ENCODE results near the gene RACGAP1. TPM values are rescaled to one million over a fixed set of nuclear protein-coding genes. Genes with fewer than 3 reads are reported as not detected.

RACGAP1 gene
- total RNA-seq, 1 experiment from 2014 or later: 213 TPM

- DNase-seq (ENCODE audit: low read depth): no peak
- in situ Hi-C loops (cut with HindIII; ENCODE audit: low pct_unique_long_range_greater_than_20kb, low sequenced_read_pairs): loop anchor here (10.0 to 25.0 kb wide), 2 partner anchors 94 to 186 kb away; partner anchors contain the start of gene ASIC1
These were observed 56.8 kb downstream of the RACGAP1 start for GRCh38 chr12:49968471-49968870.

- DNase-seq (ENCODE audit: low read depth): no peak
- in situ Hi-C loops (cut with HindIII; ENCODE audit: low pct_unique_long_range_greater_than_20kb, low sequenced_read_pairs): loop anchor here (10.0 to 25.0 kb wide), 2 partner anchors 94 to 187 kb away; partner anchors contain the start of gene ASIC1
These were observed 57.5 kb downstream of the RACGAP1 start for GRCh38 chr12:49967777-49968250.

- DNase-seq (ENCODE audit: low read depth): peak; percentile 87
- in situ Hi-C loops (cut with HindIII; ENCODE audit: low pct_unique_long_range_greater_than_20kb, low sequenced_read_pairs): loop anchor here (10.0 to 25.0 kb wide), 2 partner anchors 95 to 188 kb away; partner anchors contain the start of gene ASIC1
These were observed 58.1 kb downstream of the RACGAP1 start for GRCh38 chr12:49967042-49967776.

GRCh38 chr12:49966511-49967041 lies 58.7 kb downstream of the RACGAP1 start:
- in situ Hi-C loops (cut with HindIII; ENCODE audit: low pct_unique_long_range_greater_than_20kb, low sequenced_read_pairs): loop anchor here (10.0 to 25.0 kb wide), 2 partner anchors 96 to 188 kb away; partner anchors contain the start of gene ASIC1
- no peak for DNase-seq (ENCODE audit: low read depth)

- DNase-seq (ENCODE audit: low read depth): no peak
- in situ Hi-C loops (cut with HindIII; ENCODE audit: low pct_unique_long_range_greater_than_20kb, low sequenced_read_pairs): loop anchor here (10.0 to 25.0 kb wide), 2 partner anchors 96 to 189 kb away; partner anchors contain the start of gene ASIC1
These were observed 59.5 kb downstream of the RACGAP1 start for GRCh38 chr12:49965836-49966235.

- no peak for DNase-seq (ENCODE audit: low read depth)
- in situ Hi-C loops (cut with HindIII; ENCODE audit: low pct_unique_long_range_greater_than_20kb, low sequenced_read_pairs): loop anchor here (10.0 to 25.0 kb wide), 2 partner anchors 97 to 190 kb away; partner anchors contain the start of gene ASIC1
These were observed 60.3 kb downstream of the RACGAP1 start for GRCh38 chr12:49964849-49965624.

GRCh38 chr12:49963976-49964815 lies 61.1 kb downstream of the RACGAP1 start:
- in situ Hi-C loops (cut with HindIII; ENCODE audit: low pct_unique_long_range_greater_than_20kb, low sequenced_read_pairs): loop anchor here (10.0 to 25.0 kb wide), 2 partner anchors 98 to 191 kb away; partner anchors contain the start of gene ASIC1
- no peak for DNase-seq (ENCODE audit: low read depth)

GRCh38 chr12:49962861-49963765 lies 62.2 kb downstream of the RACGAP1 start:
- peak; percentile 56 for DNase-seq (ENCODE audit: low read depth)

GRCh38 chr12:49961993-49962764 lies 63.1 kb downstream of the RACGAP1 start:
- no peak for DNase-seq (ENCODE audit: low read depth)
- in situ Hi-C loops (cut with HindIII; ENCODE audit: low pct_unique_long_range_greater_than_20kb, low sequenced_read_pairs): loop anchor here (10.0 to 25.0 kb wide), 2 partner anchors 100 to 193 kb away; partner anchors contain the start of gene ASIC1

More at GRCh38 chr12:49962861-49963765, 62.2 kb downstream of the RACGAP1 start:
- in situ Hi-C loops (cut with HindIII; ENCODE audit: low pct_unique_long_range_greater_than_20kb, low sequenced_read_pairs): loop anchor here (10.0 to 25.0 kb wide), 2 partner anchors 99 to 192 kb away; partner anchors contain the start of gene ASIC1

- in situ Hi-C loops (cut with HindIII; ENCODE audit: low pct_unique_long_range_greater_than_20kb, low sequenced_read_pairs): loop anchor here (10.0 to 25.0 kb wide), 2 partner anchors 101 to 193 kb away; partner anchors contain the start of gene ASIC1
- no peak for DNase-seq (ENCODE audit: low read depth)
These were observed 64.0 kb downstream of the RACGAP1 start, which contains the start of gene AQP5 for GRCh38 chr12:49961111-49961922. TSS of gene AQP5 (plus strand) at chr12:49961872. CDS start at chr12:49962018, 146 bp downstream.

- in situ Hi-C loops (cut with HindIII; ENCODE audit: low pct_unique_long_range_greater_than_20kb, low sequenced_read_pairs): loop anchor here (10.0 to 25.0 kb wide), 2 partner anchors 102 to 194 kb away; partner anchors contain the start of gene ASIC1
- DNase-seq (ENCODE audit: low read depth): no peak
These were observed 64.7 kb downstream of the RACGAP1 start for GRCh38 chr12:49960474-49961110.

- in situ Hi-C loops (cut with HindIII; ENCODE audit: low pct_unique_long_range_greater_than_20kb, low sequenced_read_pairs): loop anchor here (10.0 to 25.0 kb wide), 2 partner anchors 102 to 195 kb away; partner anchors contain the start of gene ASIC1
- DNase-seq (ENCODE audit: low read depth): peak; percentile 78
These were observed 65.4 kb downstream of the RACGAP1 start for GRCh38 chr12:49959685-49960473.

GRCh38 chr12:49957570-49957967 lies 67.7 kb downstream of the RACGAP1 start:
- DNase-seq (ENCODE audit: low read depth): no peak
- in situ Hi-C loops (cut with HindIII; ENCODE audit: low pct_unique_long_range_greater_than_20kb, low sequenced_read_pairs): loop anchor here (25.0 kb wide), 1 partner anchor 105 kb away; the partner anchor contains the start of gene ASIC1
